ENCODE results near the gene SLC2A4.
A peak's percentile ranks its signal among the peaks of the same experiment; 100 is the strongest.

SLC2A4 gene

GRCh38 chr17:7248796-7249195 lies 32.7 kb upstream of the SLC2A4 start:
- DNase-seq: no peak

GRCh38 chr17:7249214-7249613 lies 32.3 kb upstream of the SLC2A4 start:
- DNase-seq: no peak

GRCh38 chr17:7249830-7250229 lies 31.7 kb upstream of the SLC2A4 start:
- DNase-seq: no peak

GRCh38 chr17:7250695-7251627 lies 30.6 kb upstream of the SLC2A4 start:
- DNase-seq: no peak

DNA sequence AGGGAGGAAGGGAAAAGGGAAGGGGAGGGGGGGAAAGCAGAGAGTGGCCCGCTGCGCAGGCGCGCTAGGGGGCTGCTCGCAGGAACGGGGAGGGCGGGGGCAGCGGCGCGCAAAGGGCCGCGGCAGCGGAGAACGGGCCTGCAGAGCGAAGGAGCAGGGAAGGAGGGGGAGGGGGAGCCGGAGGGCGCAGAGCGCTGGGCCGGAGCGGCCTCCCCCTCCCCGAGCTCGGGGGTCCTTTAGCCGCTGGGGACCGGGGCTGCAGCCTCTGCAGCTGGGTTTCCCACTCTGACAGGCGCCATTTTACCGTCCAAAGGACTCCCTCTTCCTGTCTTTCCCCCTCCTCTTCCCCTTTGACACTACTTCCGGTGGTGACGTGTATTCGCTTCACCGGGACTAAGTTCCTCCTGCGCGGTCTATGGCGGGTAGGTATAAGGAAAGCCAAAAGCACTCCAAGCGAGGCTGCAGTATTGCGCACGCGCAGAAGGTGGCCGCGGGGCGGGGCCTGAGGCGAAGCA lies 29.8 kb upstream of the SLC2A4 start, which contains the start of gene CTDNEP1:
Gene CTDNEP1 (minus strand): TSS at position 74 of the 515 bp plus-strand sequence. CDS start 438 bp downstream, outside the sequence.
- peak; percentile 100 for DNase-seq

- peak; percentile 96 for DNase-seq
Observed at GRCh38 chr17:7252176-7253043, 29.1 kb upstream of the SLC2A4 start, which contains the start of gene ELP5. Gene ELP5 (plus strand): TSS chr17:7252215. CDS start chr17:7252551, 336 bp downstream.

- no peak for DNase-seq
Observed at GRCh38 chr17:7253082-7253481, 28.4 kb upstream of the SLC2A4 start.

DNA sequence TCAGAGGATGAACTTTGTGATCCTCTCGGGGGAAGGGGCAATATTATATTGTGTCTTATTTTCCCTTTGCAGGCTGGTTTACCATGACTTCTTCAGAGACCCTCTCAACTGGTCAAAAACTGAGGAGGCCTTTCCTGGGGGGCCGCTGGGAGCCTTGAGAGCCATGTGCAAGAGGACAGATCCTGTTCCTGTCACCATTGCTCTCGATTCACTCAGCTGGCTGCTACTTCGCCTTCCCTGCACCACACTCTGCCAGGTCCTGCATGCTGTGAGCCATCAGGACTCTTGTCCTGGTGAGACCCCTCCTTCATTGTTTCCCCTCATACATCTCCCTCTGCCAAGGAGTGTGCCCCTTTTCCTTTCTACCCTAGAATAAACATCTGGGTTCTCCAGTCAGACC lies 27.0 kb upstream of the SLC2A4 start:
- DNase-seq: no peak

DNA sequence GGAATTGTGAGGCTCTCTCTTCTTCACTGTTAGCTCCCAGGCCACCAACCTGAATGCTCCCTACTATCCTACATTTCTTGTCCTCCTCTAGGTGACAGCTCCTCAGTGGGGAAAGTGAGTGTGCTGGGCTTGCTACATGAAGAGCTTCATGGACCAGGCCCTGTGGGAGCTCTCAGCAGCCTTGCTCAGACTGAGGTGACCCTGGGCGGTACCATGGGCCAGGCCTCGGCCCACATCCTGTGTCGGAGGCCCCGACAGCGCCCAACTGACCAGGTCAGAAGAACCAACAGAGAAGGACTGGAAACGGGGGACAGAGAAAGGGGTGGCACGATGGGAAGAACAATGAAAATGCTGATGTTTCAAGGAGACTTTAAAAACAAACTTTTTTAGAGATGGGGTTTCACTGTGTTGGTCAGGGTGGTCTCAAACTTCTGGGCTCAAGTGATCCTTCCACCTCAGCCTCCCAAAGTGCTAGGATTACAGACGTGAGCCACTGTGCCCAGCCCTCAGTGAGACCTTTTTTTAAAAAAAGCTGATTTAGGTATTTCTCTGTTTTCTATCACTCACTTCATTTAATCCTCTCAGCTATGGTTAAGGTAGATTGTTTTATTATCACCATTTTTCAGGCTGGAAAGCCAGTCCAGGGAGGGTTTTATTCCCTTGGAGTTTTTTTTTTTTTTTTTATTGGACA lies 24.6 kb upstream of the SLC2A4 start:
- DNase-seq: no peak

DNA sequence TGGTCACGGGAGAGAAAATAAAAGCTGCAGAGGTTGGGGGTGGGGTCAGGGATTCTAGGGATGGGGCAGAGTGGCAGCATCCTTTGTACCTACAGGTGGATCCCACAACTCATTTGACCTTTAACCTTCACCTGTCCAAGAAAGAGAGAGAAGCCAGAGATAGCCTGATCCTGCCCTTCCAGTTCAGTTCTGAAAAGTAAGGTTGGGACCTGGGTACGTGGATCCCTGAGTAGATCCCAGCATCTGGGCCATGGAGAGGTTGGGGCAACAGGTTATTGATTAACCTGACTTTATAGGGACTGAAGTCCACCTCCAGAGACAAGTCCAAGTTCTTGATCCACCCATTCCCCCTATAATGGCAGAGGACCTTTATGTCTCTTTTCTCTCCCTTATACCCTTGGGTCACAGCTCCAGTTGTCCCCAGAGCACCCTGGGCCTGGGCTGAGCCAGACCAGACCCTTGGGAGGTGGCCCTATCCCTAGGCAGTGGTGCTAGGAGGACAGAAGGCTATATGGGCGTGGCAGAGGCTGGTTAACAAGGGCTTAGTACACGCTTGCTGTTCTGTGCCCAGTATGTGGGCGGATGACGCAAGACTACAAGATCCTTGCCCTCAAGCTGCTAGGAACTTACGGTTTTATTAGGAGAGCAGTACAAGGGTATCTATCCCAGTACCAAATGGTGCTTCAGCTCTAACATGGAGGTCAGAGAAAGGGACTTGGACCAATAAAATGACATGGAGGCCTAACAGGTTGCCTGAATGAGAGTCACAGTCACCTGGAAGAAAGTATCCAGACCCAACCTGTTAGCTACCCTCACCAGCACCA lies 22.6 kb upstream of the SLC2A4 start:
- no peak for DNase-seq

GRCh38 chr17:7259555-7259889 lies 22.0 kb upstream of the SLC2A4 start:
- no peak for DNase-seq

GRCh38 chr17:7260151-7260550 lies 21.4 kb upstream of the SLC2A4 start:
- DNase-seq: no peak

GRCh38 chr17:7260651-7261378 lies 20.7 kb upstream of the SLC2A4 start:
- no peak for DNase-seq

DNA sequence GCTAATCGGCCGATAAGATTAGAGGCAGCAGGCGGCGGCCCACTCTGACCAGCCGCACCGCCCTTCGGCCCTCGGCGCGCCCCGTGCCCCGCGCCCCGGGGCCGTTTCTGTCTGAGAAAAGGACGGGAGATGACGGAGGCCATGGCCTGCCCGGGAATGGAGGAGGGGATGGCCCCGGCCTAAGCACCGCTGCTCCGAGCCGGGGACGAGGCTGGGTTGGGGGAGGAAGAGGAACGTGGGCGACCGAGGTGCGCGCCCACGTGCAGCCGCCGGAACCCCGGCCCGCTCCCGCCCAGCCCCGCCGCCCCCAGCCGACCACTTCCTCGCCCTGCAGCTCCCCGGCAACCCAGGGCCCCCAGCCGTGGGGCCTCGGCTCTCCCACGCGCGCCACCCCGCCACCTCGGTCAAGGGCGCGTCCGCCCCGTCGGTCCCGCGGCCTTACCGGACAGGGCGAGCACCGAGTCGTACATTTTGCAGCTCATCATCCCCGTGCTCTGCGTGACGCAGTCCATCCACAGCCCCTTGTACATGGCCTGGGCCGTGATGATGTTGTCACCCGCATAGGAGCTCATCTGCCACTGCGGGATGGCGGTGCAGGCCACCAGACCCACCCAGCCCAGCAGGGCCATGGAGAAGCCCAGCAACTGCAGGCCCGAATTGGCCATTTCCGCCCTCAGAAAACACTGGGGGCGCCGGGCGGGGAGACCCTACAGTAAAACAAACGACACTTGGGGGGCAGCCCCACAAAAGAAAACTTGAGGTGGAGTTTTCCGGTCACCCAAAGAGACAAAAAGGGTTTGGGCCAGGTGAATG lies 19.9 kb upstream of the SLC2A4 start:
- no peak for DNase-seq

- DNase-seq: no peak
Observed at GRCh38 chr17:7262192-7262934, 19.2 kb upstream of the SLC2A4 start, which contains the start of gene CLDN7. Gene CLDN7 (minus strand): TSS chr17:7262478. CDS start chr17:7262043, 435 bp downstream.

DNA sequence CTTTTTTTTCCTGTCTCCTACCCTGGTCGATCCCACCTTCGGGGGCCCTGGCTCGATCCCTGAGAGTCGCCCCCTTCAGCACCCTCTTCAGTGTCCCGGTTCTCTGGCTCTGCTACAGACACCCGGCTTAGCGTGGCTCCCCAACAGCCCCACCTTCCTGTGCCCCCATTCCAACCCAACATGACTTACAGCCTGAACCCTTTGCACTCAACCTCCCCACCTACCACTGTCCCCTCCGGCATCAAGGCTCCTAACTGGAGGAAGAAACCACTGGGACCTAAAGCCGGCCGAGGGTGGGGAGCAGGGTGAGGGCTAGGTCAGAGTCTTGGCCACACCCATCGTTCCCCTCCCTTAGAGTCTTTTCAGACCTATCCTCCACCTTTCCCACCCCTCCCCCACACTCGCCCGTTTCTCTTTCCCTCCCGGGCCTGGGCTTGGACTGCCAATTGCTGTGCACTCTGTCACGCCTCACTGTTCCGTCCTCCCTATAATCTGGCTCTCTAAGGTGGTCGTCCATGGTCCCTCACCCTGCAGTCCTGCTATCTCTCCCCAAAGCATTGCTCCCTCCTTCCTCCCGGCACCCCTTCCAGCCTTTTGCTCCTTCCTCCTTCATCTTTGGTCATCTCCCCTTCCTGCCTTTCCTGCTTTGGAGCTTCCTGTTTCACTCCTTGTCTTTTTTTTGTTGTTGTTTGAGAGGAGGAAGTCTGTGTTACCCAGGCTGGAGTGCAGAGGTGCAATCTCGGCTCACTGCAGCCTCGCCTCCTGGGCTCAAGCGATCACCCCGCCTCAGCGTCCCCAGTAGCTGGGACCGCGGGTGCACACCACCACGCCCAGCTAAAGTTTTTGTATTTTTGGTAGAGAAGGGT lies 18.4 kb upstream of the SLC2A4 start:
- DNase-seq: no peak

- no peak for DNase-seq
Observed at GRCh38 chr17:7263801-7264078, 17.8 kb upstream of the SLC2A4 start.

- DNase-seq: no peak
Observed at GRCh38 chr17:7266784-7267183, 14.7 kb upstream of the SLC2A4 start.

GRCh38 chr17:7279448-7279847 lies 2.1 kb upstream of the SLC2A4 start:
- no peak for DNase-seq
